RWPE2 (cell line): ENCODE data around the gene SIRPD.
"Not testable (repeated sequence)": the region's sequence is repeated elsewhere in the genome, so short reads cannot be mapped to it uniquely, and the experiment has no call there.

Source experiments
- ATAC-seq: fragments of 200-7000 bp; cut with Tn5 transposase; 3 replicates; pipeline ENCODE4 v1.9.1; 2021; ENCODE audit warnings: low read depth
- DNase-seq: peaks from one replicate; pipeline ENCODE4 v3.0.0-alpha.2; 2020; ENCODE audit warnings: low spot score
- H3K27ac ChIP-seq: fragments of 450-650 bp; 2 replicates; pipeline ENCODE4 v1.5.1; 2017; ENCODE audit warnings: mild to moderate bottlenecking; ENCODE audit not compliant: poor library complexity, severe bottlenecking
- H3K27me3 ChIP-seq: fragments of 250-450 bp; sonication (Bioruptor Pico); 2 replicates; pipeline ENCODE4 v1.5.1; 2021; ENCODE audit warnings: mild to moderate bottlenecking, moderate library complexity; ENCODE audit not compliant: insufficient read depth, poor library complexity, severe bottlenecking
- H3K36me3 ChIP-seq: fragments of 250-450 bp; sonication (Bioruptor Pico); 2 replicates; pipeline ENCODE4 v1.5.1; 2020; ENCODE audit warnings: low read depth, mild to moderate bottlenecking, moderate library complexity
- H3K4me1 ChIP-seq: fragments of 250-450 bp; sonication (Bioruptor Pico); 2 replicates; pipeline ENCODE4 v1.5.1; 2021; ENCODE audit warnings: mild to moderate bottlenecking, moderate library complexity; ENCODE audit not compliant: insufficient read depth, poor library complexity, severe bottlenecking
- H3K4me3 ChIP-seq: fragments of 250-450 bp; sonication (Bioruptor Pico); 2 replicates; pipeline ENCODE4 v1.5.1; 2021; ENCODE audit warnings: mild to moderate bottlenecking, moderate library complexity; ENCODE audit not compliant: severe bottlenecking
- H3K9me3 ChIP-seq: fragments of 250-450 bp; sonication (Bioruptor Pico); 2 replicates; pipeline ENCODE4 v1.5.1; 2021; ENCODE audit warnings: mild to moderate bottlenecking, moderate library complexity; ENCODE audit not compliant: severe bottlenecking
- TF ChIP-seq, protein P1 (sequence below): fragments of 450-650 bp; IDR thresholded peaks from one replicate; pipeline ENCODE4 v1.5.1; 2017; ENCODE audit warnings: mild to moderate bottlenecking, moderate library complexity; ENCODE audit not compliant: poor library complexity, severe bottlenecking

The SIRPD gene

DNA sequence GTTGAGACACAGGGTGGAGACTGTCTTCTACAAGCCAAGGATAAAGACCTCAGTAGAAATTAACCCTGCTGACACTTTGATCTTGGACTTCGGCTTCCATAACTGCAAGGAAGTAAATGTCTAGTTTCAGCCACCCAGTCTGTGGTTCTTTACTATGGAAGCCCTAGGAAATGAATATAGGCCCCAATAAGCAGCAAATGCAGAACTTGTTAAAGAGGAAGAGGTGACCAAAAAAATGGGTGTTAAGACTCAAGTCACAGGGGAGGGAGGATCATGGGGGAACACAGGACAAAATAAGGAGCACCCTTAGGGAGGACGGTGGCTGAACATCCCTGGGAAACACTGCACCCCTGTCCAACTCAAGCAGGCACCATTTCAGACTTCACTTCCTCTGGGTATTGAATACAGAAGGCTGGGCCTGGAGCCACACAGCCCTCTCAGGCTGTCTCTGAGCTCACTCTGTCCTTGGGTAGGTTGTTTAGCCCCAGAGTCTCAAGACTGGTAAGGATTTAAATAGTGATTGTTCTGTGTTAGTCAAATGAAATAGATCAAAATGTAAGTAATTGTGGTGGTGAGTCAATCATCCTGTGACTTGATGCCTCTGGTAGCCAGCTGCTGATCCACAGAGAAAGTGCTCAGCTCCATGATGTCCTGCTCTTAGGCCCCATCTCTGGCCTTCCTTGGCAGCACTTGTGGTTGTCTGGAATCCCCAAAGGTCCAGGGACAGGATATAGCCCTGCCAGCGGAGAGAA lies 30.5 kb upstream of the SIRPD start:
- Histone ChIP-seq H3K4me3 (no peak overlapping the region), H3K27ac (no peak overlapping the region), H3K9me3 (no peaks in the 10 kb centered on the region), H3K27me3 (no peaks in the 10 kb centered on the region), H3K4me1 (no peaks in the 10 kb centered on the region), H3K36me3 (no peaks in the 10 kb centered on the region)
- TF ChIP-seq, protein P1, sequence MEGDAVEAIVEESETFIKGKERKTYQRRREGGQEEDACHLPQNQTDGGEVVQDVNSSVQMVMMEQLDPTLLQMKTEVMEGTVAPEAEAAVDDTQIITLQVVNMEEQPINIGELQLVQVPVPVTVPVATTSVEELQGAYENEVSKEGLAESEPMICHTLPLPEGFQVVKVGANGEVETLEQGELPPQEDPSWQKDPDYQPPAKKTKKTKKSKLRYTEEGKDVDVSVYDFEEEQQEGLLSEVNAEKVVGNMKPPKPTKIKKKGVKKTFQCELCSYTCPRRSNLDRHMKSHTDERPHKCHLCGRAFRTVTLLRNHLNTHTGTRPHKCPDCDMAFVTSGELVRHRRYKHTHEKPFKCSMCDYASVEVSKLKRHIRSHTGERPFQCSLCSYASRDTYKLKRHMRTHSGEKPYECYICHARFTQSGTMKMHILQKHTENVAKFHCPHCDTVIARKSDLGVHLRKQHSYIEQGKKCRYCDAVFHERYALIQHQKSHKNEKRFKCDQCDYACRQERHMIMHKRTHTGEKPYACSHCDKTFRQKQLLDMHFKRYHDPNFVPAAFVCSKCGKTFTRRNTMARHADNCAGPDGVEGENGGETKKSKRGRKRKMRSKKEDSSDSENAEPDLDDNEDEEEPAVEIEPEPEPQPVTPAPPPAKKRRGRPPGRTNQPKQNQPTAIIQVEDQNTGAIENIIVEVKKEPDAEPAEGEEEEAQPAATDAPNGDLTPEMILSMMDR: no peak
- DNase-seq (no peak), ATAC-seq (no peak)

DNA sequence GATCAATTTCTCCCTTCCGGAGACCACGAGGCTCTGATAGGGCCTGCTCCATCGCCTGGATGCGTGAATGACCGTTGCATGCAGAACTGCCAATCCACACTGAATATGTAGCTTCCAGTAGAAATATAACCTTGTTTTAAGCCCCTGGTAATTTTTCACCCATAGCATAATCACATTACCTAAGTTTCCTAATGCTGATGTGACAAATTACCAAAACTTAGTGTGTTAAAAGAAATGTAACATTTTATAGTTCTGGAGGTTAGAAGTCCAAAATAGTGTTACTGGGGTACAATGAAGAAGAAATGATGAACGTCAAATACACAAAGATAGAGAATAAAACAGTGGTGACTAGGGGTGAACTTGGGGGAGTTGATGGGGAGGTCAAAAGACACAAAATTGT lies 22.0 kb upstream of the SIRPD start:
- DNase-seq (no peak), ATAC-seq (no peak)
- H3K4me3 ChIP-seq: no peak overlapping the region
- no peaks in the 10 kb centered on the region for H3K27me3 ChIP-seq
- H3K36me3 ChIP-seq: no peaks in the 10 kb centered on the region
- TF ChIP-seq, protein P1: no peak
- no peaks in the 10 kb centered on the region for H3K9me3 ChIP-seq
- H3K27ac ChIP-seq: no peak overlapping the region
- H3K4me1 ChIP-seq: no peaks in the 10 kb centered on the region

DNA sequence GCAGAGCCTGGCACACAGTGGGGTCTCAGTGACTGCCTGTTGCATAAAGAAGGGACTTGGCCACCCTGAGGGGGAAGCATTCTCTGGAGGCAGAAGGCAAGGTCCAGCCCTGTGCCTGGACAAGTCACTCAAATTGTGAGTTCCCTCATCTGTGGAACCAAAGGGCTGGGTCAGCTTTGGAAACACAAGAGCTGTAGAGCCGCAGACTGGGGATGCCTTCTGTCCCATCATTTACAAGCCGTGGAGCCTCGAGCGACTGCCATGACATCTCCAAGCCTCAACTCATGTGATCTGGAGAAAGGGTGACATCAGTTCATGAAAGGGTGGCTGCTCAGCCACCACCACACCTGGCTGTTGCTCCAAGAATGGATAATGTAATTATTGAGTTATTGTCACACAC lies 20.4 kb upstream of the SIRPD start:
- ATAC-seq (no peak), DNase-seq (no peak)
- H3K4me3 ChIP-seq: no peak overlapping the region
- no peaks in the 10 kb centered on the region for H3K9me3 ChIP-seq
- H3K4me1 ChIP-seq: no peaks in the 10 kb centered on the region
- no peaks in the 10 kb centered on the region for H3K27me3 ChIP-seq
- TF ChIP-seq, protein P1: no peak
- H3K36me3 ChIP-seq: no peaks in the 10 kb centered on the region
- H3K27ac ChIP-seq: no peak overlapping the region

DNA sequence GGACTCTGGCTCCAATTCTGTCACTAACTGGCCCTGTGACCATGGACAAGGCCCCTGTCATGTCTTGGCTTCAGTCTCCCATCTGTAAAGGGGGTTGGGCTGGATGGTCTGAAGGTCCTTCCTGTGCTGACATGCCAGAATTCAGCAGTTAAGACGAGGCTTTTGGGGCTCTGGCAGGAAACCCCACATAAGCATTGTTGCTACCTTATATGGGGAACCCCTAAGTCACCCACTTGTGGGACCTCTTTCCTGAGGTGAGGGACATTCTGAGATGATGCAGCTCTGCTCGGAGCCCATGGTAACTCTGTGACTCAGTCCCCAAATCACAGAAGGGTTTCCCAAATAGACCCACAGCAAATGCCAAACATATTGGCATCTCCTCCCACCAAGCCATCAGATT lies 19.8 kb upstream of the SIRPD start:
- ATAC-seq, DNase-seq, H3K4me1 ChIP-seq, H3K4me3 ChIP-seq, H3K27me3 ChIP-seq, H3K27ac ChIP-seq, H3K9me3 ChIP-seq, H3K36me3 ChIP-seq: not testable (repeated sequence)

DNA sequence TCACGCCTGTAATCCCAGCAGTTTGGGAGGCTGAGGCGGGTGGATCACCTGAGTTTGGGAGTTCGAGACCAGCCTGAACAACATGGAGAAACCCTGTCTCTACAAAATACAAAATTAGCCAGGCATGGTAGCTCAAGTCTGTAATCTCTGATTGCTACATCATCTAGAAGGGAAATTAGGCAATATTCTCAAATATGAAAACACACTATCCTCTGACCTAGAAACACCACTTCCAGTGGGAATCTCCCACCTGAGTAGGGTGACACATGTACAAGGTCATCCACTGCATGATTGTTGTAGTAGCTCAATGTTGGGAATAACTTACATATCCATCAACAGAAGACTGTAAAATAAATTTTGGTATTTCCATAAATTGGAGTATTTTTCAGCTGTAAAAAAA lies 19.1 kb upstream of the SIRPD start:
- TF ChIP-seq, protein P1: no peak
- H3K9me3 ChIP-seq: no peaks in the 10 kb centered on the region
- no peak overlapping the region for H3K4me3 ChIP-seq
- DNase-seq: no peak
- no peaks in the 10 kb centered on the region for H3K36me3 ChIP-seq
- no peak overlapping the region for H3K27ac ChIP-seq
- no peak for ATAC-seq
- H3K4me1 ChIP-seq: no peaks in the 10 kb centered on the region
- H3K27me3 ChIP-seq: no peaks in the 10 kb centered on the region

DNA sequence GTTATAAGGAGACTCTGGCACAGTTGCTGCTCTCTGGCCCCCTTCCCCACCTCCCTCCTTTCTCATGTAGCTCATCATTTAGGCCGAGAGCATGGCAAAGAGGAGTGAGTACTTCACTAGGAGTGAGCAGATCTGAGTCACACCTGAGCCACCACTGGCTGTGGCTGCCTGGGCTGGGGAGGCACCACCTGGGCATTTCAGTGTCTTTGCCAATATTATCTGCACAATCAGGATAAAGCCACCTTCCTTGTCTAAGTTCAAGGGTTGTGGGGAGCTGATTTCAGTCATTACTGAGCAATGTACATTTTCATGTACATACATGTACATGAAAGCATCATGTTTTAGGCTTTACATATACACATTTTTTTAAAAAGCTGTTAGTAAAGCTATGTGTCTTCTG lies 18.5 kb upstream of the SIRPD start:
- DNase-seq, H3K27ac ChIP-seq, H3K9me3 ChIP-seq, H3K27me3 ChIP-seq, H3K36me3 ChIP-seq, ATAC-seq, H3K4me1 ChIP-seq, H3K4me3 ChIP-seq: not testable (repeated sequence)

DNA sequence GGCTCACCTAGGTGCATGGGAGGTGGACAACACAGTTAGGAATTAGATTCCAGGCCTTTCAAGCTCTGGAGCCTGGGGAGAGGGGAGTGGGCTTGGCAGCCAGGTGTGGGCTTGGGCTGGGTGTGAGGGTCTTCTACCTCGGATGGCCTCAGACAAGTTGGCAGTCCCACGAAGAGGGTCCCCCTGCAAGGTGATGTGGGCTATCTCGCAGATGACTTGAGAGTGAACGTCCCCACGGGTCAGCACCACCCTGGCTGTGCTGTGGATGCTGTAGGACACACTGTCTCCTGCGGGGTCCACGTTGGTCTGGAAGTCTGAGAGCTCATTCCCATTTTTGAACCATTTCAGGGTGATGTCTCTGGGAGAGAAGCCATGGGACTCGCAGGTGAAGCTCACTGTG lies 14.1 kb upstream of the SIRPD start:
- H3K4me3 ChIP-seq, ATAC-seq, H3K27ac ChIP-seq, H3K36me3 ChIP-seq, H3K27me3 ChIP-seq, H3K9me3 ChIP-seq, DNase-seq: not testable (repeated sequence)
- peaks cover 33% of the 10 kb centered on the region for H3K4me1 ChIP-seq
